Ovary (tissue), 1 donor: ENCODE measurements around the gene FBXL13.

Source experiments
- EP300 ChIP-seq: sonication (generic); formaldehyde crosslinking; IDR thresholded peaks from one replicate; pipeline ENCODE4 v1.6.1; 2017; ENCODE audit warnings: antibody characterized with exemption
- POLR2A ChIP-seq: fragments of 450-650 bp; IDR thresholded peaks from one replicate; pipeline ENCODE4 v1.6.1; 2017; ENCODE audit warnings: antibody characterized with exemption, mild to moderate bottlenecking, moderate library complexity

- TF ChIP-seq POLR2A (no peak), EP300 (no peak)
These were observed 239.6 kb downstream of the FBXL13 start for GRCh38 chr7:102834999-102835398.
